SK-N-DZ (cell line): ENCODE data around the gene COL3A1.

Experiments used
- DNase-seq: peaks from one replicate; pipeline ENCODE4 v3.0.0-alpha.2; 2015; ENCODE audit warnings: low spot score

Gene COL3A1

GRCh38 chr2:189015359-189015758 lies 41.2 kb downstream of the COL3A1 start:
- DNase-seq: no peak

GRCh38 chr2:189016311-189016861 lies 42.2 kb downstream of the COL3A1 start:
- DNase-seq: no peak

- DNase-seq: no peak
Measured at GRCh38 chr2:189018631-189019030, 44.5 kb downstream of the COL3A1 start.

- no peak for DNase-seq
Measured at GRCh38 chr2:189020179-189020578, 46.0 kb downstream of the COL3A1 start.

- DNase-seq: no peak
Measured at GRCh38 chr2:189022053-189022481, 47.9 kb downstream of the COL3A1 start.

GRCh38 chr2:189022492-189022891 lies 48.3 kb downstream of the COL3A1 start:
- DNase-seq: no peak

- no peak for DNase-seq
Measured at GRCh38 chr2:189024901-189025618, 50.9 kb downstream of the COL3A1 start.

GRCh38 chr2:189037518-189037917 lies 63.3 kb downstream of the COL3A1 start:
- DNase-seq: no peak

- no peak for DNase-seq
Measured at GRCh38 chr2:189045836-189046235, 71.7 kb downstream of the COL3A1 start.

- DNase-seq: no peak
Measured at GRCh38 chr2:189046320-189046719, 72.1 kb downstream of the COL3A1 start.

- DNase-seq: no peak
Measured at GRCh38 chr2:189047171-189047888, 73.2 kb downstream of the COL3A1 start.

GRCh38 chr2:189048189-189048588 lies 74.0 kb downstream of the COL3A1 start:
- DNase-seq: no peak

- DNase-seq: no peak
Measured at GRCh38 chr2:189049709-189050164, 75.6 kb downstream of the COL3A1 start.

- no peak for DNase-seq
Measured at GRCh38 chr2:189050165-189050712, 76.1 kb downstream of the COL3A1 start.

- DNase-seq: no peak
Measured at GRCh38 chr2:189056200-189057106, 82.3 kb downstream of the COL3A1 start.

- DNase-seq: no peak
Measured at GRCh38 chr2:189057316-189057715, 83.1 kb downstream of the COL3A1 start.

GRCh38 chr2:189060096-189060642 lies 86.0 kb downstream of the COL3A1 start:
- no peak for DNase-seq
